Liver (tissue), 9 donors: ENCODE data around the gene SERP1. TPM values are rescaled to one million over a fixed set of nuclear protein-coding genes. Genes with fewer than 3 reads are reported as not detected.

Source experiments
- DNase-seq: peaks from one replicate; pipeline ENCODE4 v3.0.0-alpha.2; 2017; ENCODE audit warnings: low spot score
- H3K27ac ChIP-seq, 2 donors: one replicate each; pipeline ENCODE4 v1.7.0; 2013; ENCODE audit warnings: inconsistent platforms in 2 of 2, low read length in 2 of 2, control low read depth in 1 of 2, low read depth in 1 of 2, mild to moderate bottlenecking in 1 of 2
- H3K27me3 ChIP-seq, 4 donors: one replicate each; pipeline versions ENCODE4 v1.6.1 to v1.7.0; 2013; ENCODE audit warnings: low read length in 3 of 4, inconsistent platforms in 1 of 4, mild to moderate bottlenecking in 1 of 4, moderate library complexity in 1 of 4; ENCODE audit not compliant: control insufficient read depth in 4 of 4, insufficient read depth in 4 of 4
- H3K36me3 ChIP-seq, 4 donors: one replicate each; pipeline versions ENCODE4 v1.6.1 to v1.7.0; 2013; ENCODE audit warnings: low read length in 3 of 4, mild to moderate bottlenecking in 3 of 4, low read depth in 1 of 4, moderate library complexity in 1 of 4; ENCODE audit not compliant: control insufficient read depth in 4 of 4, insufficient read depth in 3 of 4
- H3K4me1 ChIP-seq, 4 donors: one replicate each; pipeline versions ENCODE4 v1.6.1 to v1.7.0; 2013; ENCODE audit warnings: low read length in 3 of 4, mild to moderate bottlenecking in 3 of 4, moderate library complexity in 1 of 4; ENCODE audit not compliant: control insufficient read depth in 4 of 4, insufficient read depth in 4 of 4
- H3K4me3 ChIP-seq, 3 donors: one replicate each; pipeline versions ENCODE4 v1.6.1 to v1.7.0; 2013; ENCODE audit warnings: low read length in 3 of 3, control low read depth in 1 of 3, low read depth in 1 of 3, mild to moderate bottlenecking in 1 of 3
- H3K9ac ChIP-seq, 2 donors: one replicate each; pipeline ENCODE4 v1.7.0; 2013; ENCODE audit warnings: low read length in 2 of 2, mild to moderate bottlenecking in 2 of 2, moderate library complexity in 2 of 2, control low read depth in 1 of 2, low read depth in 1 of 2
- H3K9me3 ChIP-seq, 4 donors: one replicate each; pipeline versions ENCODE4 v1.6.1 to v1.7.0; 2013; ENCODE audit warnings: low read length in 3 of 4; ENCODE audit not compliant: control insufficient read depth in 4 of 4
- ATF3 ChIP-seq: IDR thresholded peaks from 2 replicates; pipeline ENCODE4 v1.6.1; 2016; ENCODE audit warnings: antibody characterized with exemption
- CTCF ChIP-seq: fragments of 150-350 bp; IDR thresholded peaks from 2 replicates; pipeline ENCODE4 v1.5.1; 2017; ENCODE audit warnings: improper control_type of control experiment, low read depth, low read length; ENCODE audit not compliant: missing input control
- EGR1 ChIP-seq, 2 donors: IDR thresholded peaks; 2 replicates each; pipeline ENCODE4 v1.6.1; 2016 to 2018; ENCODE audit warnings: antibody characterized with exemption in 2 of 2, low read depth in 2 of 2
- FOXA1 ChIP-seq: IDR thresholded peaks from 2 replicates; pipeline ENCODE4 v1.6.1; 2016; ENCODE audit warnings: antibody characterized with exemption
- FOXA2 ChIP-seq: IDR thresholded peaks from 2 replicates; pipeline ENCODE4 v1.6.1; 2016; ENCODE audit warnings: antibody characterized with exemption
- GABPA ChIP-seq, 2 donors: IDR thresholded peaks in 1 of 2; conservative IDR thresholded peaks in 1 of 2; 2 replicates each; pipeline ENCODE4 v1.6.1; 2016; ENCODE audit warnings: antibody characterized with exemption in 2 of 2, mild to moderate bottlenecking in 1 of 2, moderate library complexity in 1 of 2
- HNF4A ChIP-seq, 2 donors: conservative IDR thresholded peaks; 2 replicates each; pipeline ENCODE4 v1.6.1; 2016; ENCODE audit warnings: antibody characterized with exemption in 2 of 2, mild to moderate bottlenecking in 2 of 2
- HNF4G ChIP-seq: IDR thresholded peaks from 2 replicates; pipeline ENCODE4 v1.6.1; 2016; ENCODE audit warnings: antibody characterized with exemption
- JUND ChIP-seq, 2 donors: IDR thresholded peaks; 2 replicates each; pipeline ENCODE4 v1.6.1; 2016; ENCODE audit warnings: antibody characterized with exemption in 2 of 2
- MAX ChIP-seq: IDR thresholded peaks from 2 replicates; pipeline ENCODE4 v1.6.1; 2016; ENCODE audit warnings: antibody characterized with exemption
- NR2F2 ChIP-seq: IDR thresholded peaks from 2 replicates; pipeline ENCODE4 v1.6.1; 2016; ENCODE audit warnings: antibody characterized with exemption
- RAD21 ChIP-seq, 2 donors: IDR thresholded peaks; 2 replicates each; pipeline ENCODE4 v1.6.1; 2016; ENCODE audit warnings: antibody characterized with exemption in 2 of 2, mild to moderate bottlenecking in 2 of 2
- REST ChIP-seq: IDR thresholded peaks from 2 replicates; pipeline ENCODE4 v1.6.1; 2016; ENCODE audit warnings: antibody characterized with exemption, mild to moderate bottlenecking
- RXRA ChIP-seq, 2 donors: IDR thresholded peaks; 2 replicates each; pipeline ENCODE4 v1.6.1; 2017 to 2018; ENCODE audit warnings: antibody characterized with exemption in 2 of 2, mild to moderate bottlenecking in 1 of 2
- SP1 ChIP-seq: IDR thresholded peaks from 2 replicates; pipeline ENCODE4 v1.6.1; 2018; ENCODE audit warnings: antibody characterized with exemption, mild to moderate bottlenecking
- TAF1 ChIP-seq: conservative IDR thresholded peaks from 2 replicates; pipeline ENCODE4 v1.6.1; 2016; ENCODE audit warnings: antibody characterized with exemption, mild to moderate bottlenecking
- YY1 ChIP-seq: IDR thresholded peaks from 2 replicates; pipeline ENCODE4 v1.6.1; 2016; ENCODE audit warnings: antibody characterized with exemption, mild to moderate bottlenecking
- ZBTB33 ChIP-seq: IDR thresholded peaks from 2 replicates; pipeline ENCODE4 v1.6.1; 2016; ENCODE audit warnings: antibody characterized with exemption
- WGBS: extraction: QIAGEN DNeasy Blood & Tissue Kit; methylation state at CpG from one replicate; pipeline ENCODE4 v1.1.7; 2013; 5-methylcytosine and 5-hydroxymethylcytosine counted together
- polyA plus RNA-seq, 2 donors: library from polyadenylated mRNA; stranded (reverse) in 1 of 2; unstranded in 1 of 2; fragments of 200-250 nt in 1 of 2; fragments of >200 nt in 1 of 2; fragmentation: Nextera tagmentation in 1 of 2; extraction: Ambion mirVana in 1 of 2; gene quantifications; one replicate each; pipeline versions ENCODE4 v1.2.1 to v1.2.3, GENCODE V29; 2013 to 2015
- total RNA-seq, 2 donors: library from RNA; depleted of rRNA; stranded (reverse); fragments of >200 nt; gene quantifications; one replicate each; pipeline ENCODE4 v1.2.3, GENCODE V29; 2014
- donor health status: healthy.
- donor health status: healthy.
- donor health status: healthy.
- donor health status: healthy.
- donor health status: healthy.

Gene SERP1
- total RNA-seq (100 to 1,000 TPM; 116 to 254 TPM), polyA plus RNA-seq (100 to 1,000 TPM; 116 to 247 TPM)

GRCh38 chr3:150546226-150547044, at the start of gene SERP1, which contains the start of gene EIF2A:
Gene SERP1 (minus strand): TSS chr3:150546496. CDS start chr3:150546135, 361 bp downstream.
Gene EIF2A (plus strand): TSS chr3:150546787. CDS start chr3:150546803, 16 bp downstream.
- WGBS, result under 1% methylated on average over 86 of the region's 86 CpGs
- TF ChIP-seq HNF4G (no peak), RXRA (IDR thresholded peaks at IDR 0.05) (peak; percentile 94 to 95), REST (peak; percentile 65), GABPA (IDR thresholded peaks at IDR 0.05 in 1 of 2, conservative IDR thresholded peaks at IDR 0.05 in 1 of 2) (peak; percentile 97 to 99), YY1 (peak; percentile 99), FOXA1 (peak; percentile 27), ZBTB33 (peak; percentile 91), FOXA2 (peak; percentile 23), CTCF (no peak), HNF4A (conservative IDR thresholded peaks at IDR 0.05) (peak; percentile 61 to 63), SP1 (peak; percentile 91), ATF3 (peak; percentile 43), MAX (peak; percentile 94), TAF1 (peak; percentile 91), NR2F2 (peak; percentile 94), JUND (IDR thresholded peaks at IDR 0.05) (peak in 1 of 2 donors; percentile 26), EGR1 (IDR thresholded peaks at IDR 0.05; ENCODE audit: low read depth in 2 of 2) (peak; percentile 33 to 62), RAD21 (IDR thresholded peaks at IDR 0.05) (peak in 1 of 2 donors; percentile 12)
- H3K9me3 ChIP-seq, result no peaks in the 10 kb centered on the region
- H3K27me3 ChIP-seq, result no peaks in the 10 kb centered on the region
- H3K27ac ChIP-seq, result peak within 1 kb of the TSS; percentile 99
- peaks cover 4 to 23% (median 17%) of the 10 kb centered on the region in 4 donors for H3K36me3 ChIP-seq
- peak within 1 kb of the TSS; percentile 87 to 96 for H3K9ac ChIP-seq
- peak within 1 kb of the TSS; percentile 89 to 98 (median 91) for H3K4me3 ChIP-seq
- peaks cover 4 to 23% (median 17%) of the 10 kb centered on the region in 4 donors for H3K4me1 ChIP-seq
- peak; percentile 98 for DNase-seq
